Esophagus muscularis mucosa (tissue), 4 donors: ENCODE data around the gene CENPX. TPM values are rescaled to one million over a fixed set of nuclear protein-coding genes. Genes with fewer than 3 reads are reported as not detected.

Experiments
- DNase-seq: peaks from one replicate; pipeline ENCODE4 v3.0.0-alpha.2; 2017; ENCODE audit errors: extremely low spot score
- H3K27ac ChIP-seq, 4 donors: fragments of 200-600 bp; sonication (generic); replicated peaks in 1 of 4; 1 replicate in 3 of 4; 2 replicates in 1 of 4; pipeline ENCODE4 v1.5.1; 2016 to 2019; ENCODE audit warnings: mild to moderate bottlenecking in 1 of 4
- H3K27me3 ChIP-seq, 4 donors: fragments of 200-600 bp; sonication (generic); one replicate each; pipeline versions ENCODE4 v1.5.1 to v1.6.0; 2016 to 2019
- H3K36me3 ChIP-seq, 4 donors: fragments of 200-600 bp; sonication (generic); one replicate each; pipeline ENCODE4 v1.5.1; 2016 to 2019
- H3K4me1 ChIP-seq, 4 donors: fragments of 200-600 bp; sonication (generic); one replicate each; pipeline ENCODE4 v1.5.1; 2016 to 2019
- H3K4me3 ChIP-seq, 4 donors: fragments of 200-600 bp; sonication (generic); 1 replicate in 2 of 4; 2 replicates in 2 of 4; pipeline ENCODE4 v1.5.1; 2016 to 2019; ENCODE audit warnings: mild to moderate bottlenecking in 4 of 4, moderate library complexity in 1 of 4
- H3K9me3 ChIP-seq, 4 donors: fragments of 200-600 bp; sonication (generic); 1 replicate in 3 of 4; 2 replicates in 1 of 4; pipeline ENCODE4 v1.5.1; 2016 to 2019
- CTCF ChIP-seq, 3 experiments: fragments of 200-600 bp in 2 of 3; fragments of 450-650 bp in 1 of 3; sonication (generic) in 2 of 3; IDR thresholded peaks; one replicate each; pipeline ENCODE4 v1.5.1; 2017 to 2019; ENCODE audit warnings: antibody characterized with exemption in 3 of 3, mild to moderate bottlenecking in 2 of 3, moderate library complexity in 1 of 3
- EP300 ChIP-seq: sonication (generic); formaldehyde crosslinking; IDR thresholded peaks from one replicate; pipeline ENCODE4 v1.6.1; 2017; ENCODE audit warnings: antibody characterized with exemption
- POLR2A ChIP-seq: fragments of 450-650 bp; IDR thresholded peaks from one replicate; pipeline ENCODE4 v1.6.1; 2017; ENCODE audit warnings: antibody characterized with exemption, moderate library complexity, mild to moderate bottlenecking, low read depth
- POLR2AphosphoS5 ChIP-seq, 2 donors: sonication (generic); formaldehyde crosslinking; IDR thresholded peaks; one replicate each; pipeline ENCODE4 v1.6.1; 2017; ENCODE audit warnings: antibody characterized with exemption in 2 of 2
- WGBS: methylation state at CpG from one replicate; pipeline ENCODE4 v1.1.5; 2018; 5-methylcytosine and 5-hydroxymethylcytosine counted together
- intact Hi-C: fragments of 100-400 bp; cut with DNase I; formaldehyde crosslinking; loops from one replicate; pipeline ENCODE4 v1.15.1; 2023
- total RNA-seq, 4 donors: library from RNA; depleted of rRNA; stranded (reverse); fragments of >200 nt; gene quantifications; one replicate each; pipeline versions ENCODE4 v1.1.0 to v1.2.1, GENCODE V29; 2016

Gene CENPX
- total RNA-seq, 4 donors from 2014 or later = 62.5 to 109 (median 95.5) TPM

GRCh38 chr17:82049521-82049971 lies 26.9 kb upstream of the CENPX start:
- DNase-seq = no peak
- Histone ChIP-seq H3K4me1 (peaks cover 24 to 51% (median 41%) of the 10 kb centered on the region in 4 donors), H3K4me3 (no peak overlapping the region), H3K9me3 (no peaks in the 10 kb centered on the region), H3K27ac (no peak overlapping the region), H3K36me3 (peaks cover 19 to 54% (median 48%) of the 10 kb centered on the region in 4 donors), H3K27me3 (no peaks in the 10 kb centered on the region)
- intact Hi-C loops = no loop called here
- WGBS = 92% methylated on average over 4 of the region's 16 CpGs
- TF ChIP-seq CTCF (IDR thresholded peaks at IDR 0.05) = no peak
- no peak for TF ChIP-seq EP300
- no peak for TF ChIP-seq POLR2A
- TF ChIP-seq POLR2AphosphoS5 (IDR thresholded peaks at IDR 0.05) = no peak

- H3K36me3 ChIP-seq = peaks cover 15 to 50% (median 43%) of the 10 kb centered on the region in 4 donors
- H3K27ac ChIP-seq = no peak overlapping the region
Observed at GRCh38 chr17:82049106-82049505, 26.4 kb upstream of the CENPX start.

GRCh38 chr17:82048571-82048971 lies 25.9 kb upstream of the CENPX start:
- Histone ChIP-seq H3K27ac (no peak overlapping the region), H3K36me3 (peaks cover 11 to 46% (median 38%) of the 10 kb centered on the region in 4 donors), H3K4me1 (peaks cover 23 to 42% (median 37%) of the 10 kb centered on the region in 4 donors), H3K4me3 (no peak overlapping the region), H3K27me3 (no peaks in the 10 kb centered on the region), H3K9me3 (no peaks in the 10 kb centered on the region)
- 88% methylated on average over 19 of the region's 20 CpGs for WGBS
- intact Hi-C loops = no loop called here
- TF ChIP-seq EP300 = no peak
- TF ChIP-seq POLR2AphosphoS5 (IDR thresholded peaks at IDR 0.05) = no peak
- TF ChIP-seq CTCF (IDR thresholded peaks at IDR 0.05) = no peak
- TF ChIP-seq POLR2A = no peak
- no peak for DNase-seq

More at GRCh38 chr17:82049106-82049505, 26.4 kb upstream of the CENPX start:
- Histone ChIP-seq H3K27me3 (no peaks in the 10 kb centered on the region), H3K4me1 (peaks cover 24 to 47% (median 41%) of the 10 kb centered on the region in 4 donors), H3K9me3 (no peaks in the 10 kb centered on the region), H3K4me3 (no peak overlapping the region)
- TF ChIP-seq POLR2A (no peak), POLR2AphosphoS5 (IDR thresholded peaks at IDR 0.05) (no peak)
- intact Hi-C loops = no loop called here
- WGBS = 76% methylated on average over 5 of the region's 8 CpGs
- DNase-seq = no peak

- no peaks in the 10 kb centered on the region for H3K9me3 ChIP-seq
- no peak overlapping the region for H3K4me3 ChIP-seq
- H3K4me1 ChIP-seq = peaks cover 18 to 37% (median 31%) of the 10 kb centered on the region in 4 donors
- no peaks in the 10 kb centered on the region for H3K27me3 ChIP-seq
- no peak for DNase-seq
- H3K27ac ChIP-seq = no peak overlapping the region
- intact Hi-C loops = no loop called here
- 77% methylated on average over 8 of the region's 25 CpGs for WGBS
- H3K36me3 ChIP-seq = peaks cover 11 to 41% (median 35%) of the 10 kb centered on the region in 4 donors
- TF ChIP-seq CTCF (IDR thresholded peaks at IDR 0.05) (no peak), POLR2AphosphoS5 (IDR thresholded peaks at IDR 0.05) (no peak), POLR2A (no peak), EP300 (no peak)
Observed at GRCh38 chr17:82047914-82048570, 25.4 kb upstream of the CENPX start.

- H3K36me3 ChIP-seq = peaks cover 11 to 40% (median 35%) of the 10 kb centered on the region in 4 donors
- H3K4me3 ChIP-seq = no peak overlapping the region
- TF ChIP-seq CTCF (IDR thresholded peaks at IDR 0.05) (no peak), EP300 (no peak), POLR2AphosphoS5 (IDR thresholded peaks at IDR 0.05) (no peak)
- intact Hi-C loops = no loop called here
- no peaks in the 10 kb centered on the region for H3K9me3 ChIP-seq
- 85% methylated on average over 20 of the region's 24 CpGs for WGBS
- no peaks in the 10 kb centered on the region for H3K27me3 ChIP-seq
- no peak for DNase-seq
- H3K4me1 ChIP-seq = peaks cover 11 to 30% (median 25%) of the 10 kb centered on the region in 4 donors
- H3K27ac ChIP-seq = no peak overlapping the region
Observed at GRCh38 chr17:82047379-82047778, 24.7 kb upstream of the CENPX start.
